Pons (tissue), 1 donor: Measurements from ENCODE around the gene CTRL.

Experiments
- DNase-seq: peaks from one replicate; pipeline ENCODE4 v3.0.0-alpha.2; 2016; ENCODE audit warnings: low spot score

The CTRL gene

GRCh38 chr16:67962135-67962534 lies 30.5 kb upstream of the CTRL start:
- DNase-seq, result no peak

DNA sequence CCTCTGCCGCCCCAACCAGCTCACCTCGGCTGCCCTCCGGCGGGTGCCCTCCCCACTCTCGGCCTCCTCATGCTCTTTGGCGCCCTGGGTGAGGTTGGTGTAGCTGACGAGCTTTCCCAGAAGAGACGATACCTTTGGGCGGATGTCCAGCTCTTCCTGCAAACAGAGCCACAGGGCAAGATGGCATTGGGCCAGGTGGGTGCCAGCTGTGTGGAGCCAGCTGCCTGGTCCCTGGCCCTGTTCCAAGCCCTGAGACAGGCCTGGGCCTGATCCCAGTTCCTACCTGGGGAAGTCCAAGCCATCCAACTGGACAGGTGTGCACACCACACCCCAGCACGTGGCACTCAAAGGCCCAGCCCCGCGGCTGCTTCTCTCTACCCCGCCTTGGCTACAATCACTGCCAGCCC lies 29.9 kb upstream of the CTRL start:
- no peak for DNase-seq

DNA sequence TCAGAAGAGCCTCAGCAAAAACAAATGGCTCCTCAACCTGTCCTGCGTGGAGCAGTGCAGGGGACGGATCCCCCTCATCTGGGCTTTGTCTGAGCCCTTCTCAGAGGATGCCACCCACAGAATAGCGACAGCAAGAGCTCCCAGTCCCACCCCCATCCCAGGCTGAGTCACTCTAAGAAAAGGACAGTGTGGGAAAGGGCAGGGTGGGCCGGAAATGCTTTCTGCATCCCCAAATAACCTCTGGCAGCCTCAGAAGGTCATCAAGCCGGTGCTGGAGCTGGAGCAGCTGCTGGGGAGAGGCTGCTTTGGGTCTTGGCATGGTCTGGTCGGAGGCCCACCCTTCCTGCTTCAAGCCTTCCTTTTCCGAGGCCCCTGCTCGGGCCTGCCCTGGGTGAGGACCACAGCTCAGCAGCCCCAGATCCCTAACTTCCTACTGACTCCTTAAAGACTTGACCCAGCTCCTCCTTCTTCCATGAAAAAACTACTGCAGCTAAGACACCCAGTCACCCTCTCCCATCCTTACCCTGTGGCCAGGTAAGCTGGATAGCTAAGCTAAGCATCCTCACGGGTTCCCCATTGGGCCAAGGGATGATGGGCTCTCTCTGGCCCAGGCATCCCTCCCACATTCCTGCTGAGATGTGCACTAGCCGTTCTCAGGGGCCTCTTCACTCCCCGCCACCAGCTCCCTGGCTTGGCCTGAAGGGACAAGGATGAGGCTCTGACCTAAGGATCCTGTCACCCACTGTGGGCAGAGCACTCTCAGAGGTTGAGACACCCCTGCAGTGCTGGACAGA lies 28.1 kb upstream of the CTRL start:
- no peak for DNase-seq

GRCh38 chr16:67957622-67958021 lies 26.0 kb upstream of the CTRL start:
- no peak for DNase-seq

GRCh38 chr16:67954421-67955196 lies 22.9 kb upstream of the CTRL start:
- no peak for DNase-seq

- DNase-seq, result no peak
These were observed 22.1 kb upstream of the CTRL start for GRCh38 chr16:67953641-67954375.

DNA sequence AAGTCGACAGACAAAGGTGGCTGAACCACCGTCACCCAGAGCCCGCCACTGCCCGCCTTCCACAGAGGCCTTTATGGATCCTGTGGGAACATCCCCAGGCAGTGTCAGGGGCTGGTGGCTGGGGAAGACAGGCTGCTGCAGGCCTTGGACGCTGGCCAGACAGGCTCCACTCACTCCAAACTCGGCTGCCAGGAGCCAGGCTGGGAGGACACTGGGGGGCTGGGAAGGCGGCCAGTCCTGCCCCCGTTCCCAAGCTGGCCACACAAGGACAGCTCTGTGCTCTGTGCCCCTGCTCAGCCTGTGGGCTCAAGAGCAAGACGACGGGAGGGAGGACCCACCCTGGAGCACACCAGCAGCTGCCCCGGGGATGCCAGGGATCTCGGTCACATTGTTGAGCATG lies 19.8 kb upstream of the CTRL start:
- peak; percentile 89 for DNase-seq

DNA sequence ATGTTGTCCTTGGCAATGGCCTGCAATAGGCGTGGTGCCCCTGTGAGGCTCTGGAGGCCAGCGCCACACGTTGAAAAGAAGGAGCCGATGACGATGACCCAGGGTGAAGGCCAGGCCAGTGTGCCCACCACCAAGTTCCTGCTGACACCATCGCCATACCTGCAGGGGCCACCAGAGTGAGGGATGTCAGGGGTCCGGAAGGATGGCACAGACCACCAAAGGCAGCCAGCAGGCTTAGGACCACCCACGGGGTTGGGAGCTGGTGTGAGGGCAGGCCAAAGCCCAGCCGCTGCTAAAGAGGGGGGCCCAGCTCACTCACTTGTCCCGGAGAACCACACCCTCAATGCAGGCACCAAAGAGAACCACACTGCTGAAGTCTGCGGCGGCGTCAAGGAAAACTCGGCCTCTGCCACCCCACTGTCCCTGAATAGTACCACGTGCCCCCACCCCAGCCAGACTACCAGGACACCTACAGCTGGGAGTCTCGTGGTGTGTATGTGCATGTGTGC lies 18.7 kb upstream of the CTRL start:
- DNase-seq, result no peak

- DNase-seq, result no peak
These were observed 18.0 kb upstream of the CTRL start for GRCh38 chr16:67949645-67950044.

- DNase-seq, result no peak
These were observed 16.4 kb upstream of the CTRL start for GRCh38 chr16:67948015-67948414.

DNA sequence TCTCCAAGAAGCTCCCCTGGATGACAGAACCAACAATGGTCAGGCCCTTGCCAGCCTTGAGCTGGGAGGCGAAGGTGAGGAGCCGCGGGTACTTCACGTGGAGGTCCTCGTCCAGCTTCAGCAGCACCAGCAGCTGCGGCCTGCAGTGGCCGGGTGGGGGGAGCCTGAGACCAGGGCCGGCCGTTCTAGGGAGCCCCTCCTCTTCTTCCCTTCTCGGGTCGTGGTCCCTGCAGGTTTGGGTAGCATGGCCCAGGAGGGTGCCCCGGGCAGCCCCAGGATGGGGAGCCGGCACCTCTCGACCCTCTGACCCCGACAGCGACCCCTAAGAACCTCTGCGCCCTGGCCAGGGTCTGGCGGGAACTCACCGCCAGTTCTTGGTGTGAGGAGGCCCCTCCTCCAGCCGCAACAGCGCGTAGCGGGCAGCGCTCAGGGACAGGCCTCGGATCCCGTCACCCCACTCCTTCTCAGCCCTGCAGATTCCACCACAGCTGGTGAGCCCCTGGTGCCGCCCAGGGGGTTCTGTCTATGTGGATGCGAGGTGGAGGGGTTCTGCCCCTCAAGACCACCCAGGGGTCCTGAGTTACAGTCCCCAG lies 15.4 kb upstream of the CTRL start:
- DNase-seq, result no peak

DNA sequence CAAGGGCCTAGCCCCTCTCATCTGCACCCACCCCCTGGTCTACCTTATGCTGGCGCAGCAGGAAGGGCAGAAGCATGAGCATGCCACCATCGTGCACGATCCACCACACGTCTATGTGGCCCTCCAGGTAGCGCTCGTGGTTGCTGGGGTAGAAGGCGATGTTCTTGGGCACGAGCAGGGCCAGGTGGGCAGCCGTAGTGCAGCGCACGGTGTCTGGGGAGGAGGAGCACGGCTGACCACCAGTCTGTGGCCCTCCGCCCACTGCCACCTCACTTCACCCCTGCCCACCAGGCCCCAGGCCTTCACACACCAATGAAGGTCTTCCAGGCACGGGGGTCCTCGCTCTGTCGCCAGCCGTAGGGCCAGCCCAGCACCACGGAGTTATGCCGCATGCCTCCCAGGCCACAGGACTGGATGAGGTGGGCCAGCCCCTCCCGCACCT lies 14.5 kb upstream of the CTRL start:
- DNase-seq, result no peak

GRCh38 chr16:67945392-67945933 lies 13.8 kb upstream of the CTRL start:
- no peak for DNase-seq

DNA sequence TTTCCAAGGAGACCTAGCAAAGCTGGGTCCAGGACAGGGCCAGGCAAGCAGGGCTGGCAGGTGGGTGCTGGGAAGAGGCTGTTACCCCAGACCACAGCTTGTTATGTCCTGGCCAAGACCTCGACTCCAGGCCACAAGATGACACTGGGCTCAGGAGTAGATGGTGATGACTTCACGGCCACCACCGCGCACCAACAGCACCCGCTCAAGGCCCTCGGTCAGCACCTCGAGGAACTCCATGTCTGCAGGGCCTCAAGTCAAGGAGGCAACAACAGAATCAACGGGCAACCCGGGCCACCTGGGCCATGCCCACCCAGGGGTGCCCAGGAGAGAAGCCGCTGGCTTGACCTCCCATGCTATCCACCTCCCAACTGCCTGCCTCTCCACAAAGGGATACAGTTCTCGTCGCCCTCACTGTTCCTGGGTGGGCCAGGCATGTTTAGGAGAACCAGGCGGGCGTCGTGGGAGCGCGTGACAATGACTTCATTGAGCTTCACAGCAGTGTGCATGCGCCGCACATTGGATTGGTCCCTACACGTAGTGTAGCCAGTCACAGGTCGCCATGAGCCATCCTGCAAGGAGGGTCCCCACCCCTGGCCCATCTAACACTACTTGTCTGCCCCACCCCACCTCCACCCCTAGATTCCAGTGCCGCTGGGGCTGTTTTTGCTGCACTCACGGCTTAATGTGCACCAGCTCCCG lies 13.2 kb upstream of the CTRL start:
- DNase-seq, result no peak

DNA sequence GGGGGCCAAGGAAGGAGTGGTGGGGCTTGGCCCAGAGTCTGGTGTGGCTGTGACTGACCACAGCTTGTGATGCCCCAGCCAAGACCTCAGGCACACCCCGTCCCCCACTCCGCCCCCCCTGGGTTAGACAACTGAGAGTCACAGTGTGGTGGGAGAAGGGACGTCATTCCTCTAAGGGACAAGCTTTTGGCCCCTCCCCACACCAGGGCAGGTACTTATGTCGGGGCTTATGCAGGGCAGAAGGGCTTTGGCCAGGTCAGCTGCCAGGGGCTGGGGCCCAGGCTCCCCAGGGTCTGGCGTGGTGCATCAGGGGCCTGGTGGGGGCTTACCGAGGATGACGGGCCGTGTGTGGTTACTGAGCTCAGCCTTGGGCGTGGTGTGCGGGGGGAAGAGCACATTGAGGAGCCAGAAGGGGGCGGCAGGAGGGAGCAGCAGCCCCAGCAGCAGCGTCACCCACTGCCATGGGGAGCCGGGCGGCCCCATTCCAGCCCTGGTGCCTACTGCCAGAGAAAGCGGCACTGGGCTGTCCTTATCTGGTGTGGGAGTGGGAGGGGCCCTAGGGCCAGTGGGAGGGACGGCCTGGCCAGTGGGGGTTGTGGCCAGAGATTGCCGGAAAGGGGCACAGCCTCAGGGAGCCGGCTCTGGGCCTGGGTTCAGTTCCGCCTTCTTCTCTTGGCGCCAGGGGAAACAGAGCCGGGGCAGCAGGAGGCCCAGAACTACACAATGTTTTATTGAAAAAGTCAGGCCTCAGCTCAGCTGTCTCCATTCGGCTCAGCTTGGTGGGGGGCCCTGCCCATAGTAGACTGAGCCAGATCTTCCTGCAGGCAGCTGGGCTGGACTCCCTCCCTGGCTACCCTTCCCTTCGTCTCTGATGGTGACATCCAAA lies 12.2 kb upstream of the CTRL start, which contains the start of gene LCAT:
LCAT (minus strand) TSS at position 502 of the 886 bp plus-strand sequence; CDS start at position 483, 19 bp downstream.
- peak; percentile 81 for DNase-seq

DNA sequence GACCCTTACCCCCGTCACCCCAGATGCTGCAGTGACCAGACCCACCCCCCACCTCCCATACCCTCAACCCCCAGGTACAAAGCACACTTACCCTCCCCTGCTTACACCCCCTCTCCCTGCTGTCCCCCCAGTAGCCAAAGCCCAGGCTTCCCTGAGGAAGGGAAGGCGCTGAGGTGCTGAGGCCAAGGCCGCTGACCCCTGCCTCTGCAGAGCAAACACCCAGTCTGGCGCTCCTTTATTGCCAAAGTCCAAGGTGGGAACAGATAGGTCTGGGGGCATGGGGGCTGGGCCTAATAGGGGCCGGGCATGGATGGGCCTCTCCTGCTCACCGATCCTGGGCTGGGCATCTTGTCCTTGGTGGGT lies 11.6 kb upstream of the CTRL start:
- DNase-seq, result no peak

DNA sequence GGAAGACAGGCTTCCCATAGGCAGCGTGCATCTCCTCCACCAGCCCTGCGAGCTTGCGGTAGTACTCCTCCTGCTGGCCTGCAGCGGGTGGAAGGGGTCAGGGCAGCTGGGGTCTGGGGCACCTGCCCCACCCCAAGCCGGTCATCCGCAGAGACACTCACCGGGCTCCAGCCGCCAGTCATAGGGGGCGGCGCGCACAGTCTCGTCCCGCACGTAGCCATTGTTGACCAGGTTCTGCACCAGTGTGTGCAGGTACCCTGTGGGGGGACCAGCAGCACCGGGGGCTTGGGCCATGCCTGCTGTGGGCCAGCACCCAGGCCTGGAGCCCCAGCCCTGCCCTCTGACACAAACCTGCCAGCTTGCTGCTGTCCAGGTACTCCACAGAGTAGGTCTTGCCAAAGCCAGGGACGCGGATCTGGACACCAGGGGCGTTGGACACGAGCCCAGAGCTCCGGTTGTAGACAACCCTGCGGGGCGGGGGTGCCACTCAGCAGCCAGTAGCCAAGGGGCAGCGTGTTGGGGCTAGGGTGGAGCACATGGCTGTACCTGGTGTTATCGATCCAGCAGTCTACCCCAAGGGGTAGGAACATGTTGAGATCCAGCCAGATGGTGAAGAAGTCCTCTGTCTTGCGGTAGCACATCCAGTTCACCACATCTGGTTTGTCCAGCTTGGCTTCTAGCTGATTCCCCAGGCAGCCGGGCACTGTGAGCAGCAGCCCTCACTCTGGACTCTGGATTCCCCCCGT lies 11.0 kb upstream of the CTRL start:
- no peak for DNase-seq

- DNase-seq, result no peak
These were observed 10.5 kb upstream of the CTRL start for GRCh38 chr16:67942200-67942509.

GRCh38 chr16:67941469-67942199 lies 10.0 kb upstream of the CTRL start:
- no peak for DNase-seq
